PFSK-1 (cell line): Measurements from ENCODE around the gene ANO10.

ENCODE experiments used
- FOXP2 ChIP-seq: optimal IDR thresholded peaks from 2 replicates; pipeline ENCODE3; 2011; ENCODE audit warnings: borderline replicate concordance, control low read depth, inconsistent platforms; ENCODE audit not compliant: insufficient read depth; ENCODE audit errors: extremely low read length, extremely low read depth
- POLR2AphosphoS5 ChIP-seq: IDR thresholded peaks from 2 replicates; pipeline ENCODE4 v1.6.1; 2012; ENCODE audit warnings: low read depth, mild to moderate bottlenecking, control low read depth, low read length, moderate library complexity
- SIN3A ChIP-seq: IDR thresholded peaks from 2 replicates; pipeline ENCODE4 v1.6.1; 2012; ENCODE audit warnings: mild to moderate bottlenecking, low read length, moderate library complexity, borderline replicate concordance; ENCODE audit not compliant: insufficient read depth
- TAF1 ChIP-seq: IDR thresholded peaks from 2 replicates; pipeline ENCODE4 v1.6.1; 2012; ENCODE audit warnings: low read length, control low read depth, borderline replicate concordance; ENCODE audit not compliant: insufficient read depth
- TF ChIP-seq, protein P1 (sequence below), 2 experiments: IDR thresholded peaks; 2 replicates each; pipeline versions ENCODE4 v1.6.1 to v1.8.0; 2011 to 2012; ENCODE audit warnings: low read depth in 2 of 2, low read length in 2 of 2, control low read depth in 1 of 2, inconsistent platforms in 1 of 2, mild to moderate bottlenecking in 1 of 2, moderate library complexity in 1 of 2; ENCODE audit not compliant: insufficient read depth in 1 of 2

Gene ANO10

DNA sequence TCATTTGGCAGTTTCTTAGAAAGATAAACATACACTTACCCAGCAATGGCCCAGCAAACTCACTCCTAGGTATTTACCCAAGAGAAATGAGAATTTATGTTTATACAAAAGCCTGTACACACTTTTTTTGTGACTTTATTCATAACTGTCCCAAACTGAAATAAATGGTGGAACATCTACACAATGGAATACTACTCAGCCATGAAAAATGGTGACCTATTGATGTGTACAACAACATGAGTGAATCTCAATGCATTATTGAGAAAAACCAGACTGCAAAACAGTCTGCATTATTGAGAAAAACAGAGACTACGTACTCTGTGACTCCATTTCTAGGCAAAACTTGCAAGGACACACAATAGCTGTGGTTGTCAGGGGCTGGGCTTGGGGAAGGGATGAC, 298.3 kb downstream of the ANO10 start:
- TF ChIP-seq, protein P1, sequence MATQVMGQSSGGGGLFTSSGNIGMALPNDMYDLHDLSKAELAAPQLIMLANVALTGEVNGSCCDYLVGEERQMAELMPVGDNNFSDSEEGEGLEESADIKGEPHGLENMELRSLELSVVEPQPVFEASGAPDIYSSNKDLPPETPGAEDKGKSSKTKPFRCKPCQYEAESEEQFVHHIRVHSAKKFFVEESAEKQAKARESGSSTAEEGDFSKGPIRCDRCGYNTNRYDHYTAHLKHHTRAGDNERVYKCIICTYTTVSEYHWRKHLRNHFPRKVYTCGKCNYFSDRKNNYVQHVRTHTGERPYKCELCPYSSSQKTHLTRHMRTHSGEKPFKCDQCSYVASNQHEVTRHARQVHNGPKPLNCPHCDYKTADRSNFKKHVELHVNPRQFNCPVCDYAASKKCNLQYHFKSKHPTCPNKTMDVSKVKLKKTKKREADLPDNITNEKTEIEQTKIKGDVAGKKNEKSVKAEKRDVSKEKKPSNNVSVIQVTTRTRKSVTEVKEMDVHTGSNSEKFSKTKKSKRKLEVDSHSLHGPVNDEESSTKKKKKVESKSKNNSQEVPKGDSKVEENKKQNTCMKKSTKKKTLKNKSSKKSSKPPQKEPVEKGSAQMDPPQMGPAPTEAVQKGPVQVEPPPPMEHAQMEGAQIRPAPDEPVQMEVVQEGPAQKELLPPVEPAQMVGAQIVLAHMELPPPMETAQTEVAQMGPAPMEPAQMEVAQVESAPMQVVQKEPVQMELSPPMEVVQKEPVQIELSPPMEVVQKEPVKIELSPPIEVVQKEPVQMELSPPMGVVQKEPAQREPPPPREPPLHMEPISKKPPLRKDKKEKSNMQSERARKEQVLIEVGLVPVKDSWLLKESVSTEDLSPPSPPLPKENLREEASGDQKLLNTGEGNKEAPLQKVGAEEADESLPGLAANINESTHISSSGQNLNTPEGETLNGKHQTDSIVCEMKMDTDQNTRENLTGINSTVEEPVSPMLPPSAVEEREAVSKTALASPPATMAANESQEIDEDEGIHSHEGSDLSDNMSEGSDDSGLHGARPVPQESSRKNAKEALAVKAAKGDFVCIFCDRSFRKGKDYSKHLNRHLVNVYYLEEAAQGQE (IDR thresholded peaks at IDR 0.05; ENCODE audit: insufficient read depth in 1 of 2, low read depth in 2 of 2, low read length in 2 of 2), result no peak

DNA sequence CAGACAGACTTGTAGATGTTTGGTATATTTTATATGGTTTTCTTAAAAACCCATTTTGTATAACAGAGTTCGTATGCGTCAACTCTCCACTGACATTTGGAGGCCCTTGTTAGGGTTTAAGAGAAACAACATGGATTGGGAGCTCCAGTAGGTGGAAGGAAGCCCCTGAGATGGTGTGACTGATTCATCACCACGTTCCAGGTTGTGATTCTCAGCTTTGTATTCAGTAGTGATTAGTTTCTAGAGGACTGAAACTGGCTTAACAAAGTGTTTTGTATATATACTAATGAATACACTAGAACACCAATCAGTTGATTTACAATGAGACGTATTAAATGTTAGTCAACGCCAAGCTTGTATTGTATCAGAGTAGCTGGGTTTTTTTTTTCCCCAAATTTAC, 301.5 kb downstream of the ANO10 start:
- TF ChIP-seq TAF1 (no peak), SIN3A (no peak), FOXP2 (no peak), POLR2AphosphoS5 (no peak)
- TF ChIP-seq, protein P1 (IDR thresholded peaks at IDR 0.05; ENCODE audit: insufficient read depth in 1 of 2, low read depth in 2 of 2, low read length in 2 of 2), result no peak

DNA sequence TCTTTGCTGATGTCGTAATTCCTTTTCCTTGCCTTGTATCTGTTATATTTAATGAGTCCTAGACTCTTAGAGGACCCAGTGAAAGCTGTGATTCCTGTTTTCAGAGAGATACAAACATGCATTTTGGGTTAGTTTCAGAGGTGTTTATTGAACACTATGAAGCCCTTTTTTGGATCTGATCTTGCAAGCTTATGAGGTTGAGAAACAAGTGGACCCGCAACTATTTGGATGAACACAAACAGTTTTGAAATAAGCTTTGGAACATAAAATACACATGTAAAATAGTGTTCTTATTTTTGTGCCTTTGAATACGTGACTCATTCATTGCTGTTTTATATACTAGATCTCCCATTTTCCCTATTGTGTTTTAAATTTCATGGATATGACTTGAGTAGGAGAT, 302.0 kb downstream of the ANO10 start:
- TF ChIP-seq TAF1 (no peak), POLR2AphosphoS5 (no peak)

DNA sequence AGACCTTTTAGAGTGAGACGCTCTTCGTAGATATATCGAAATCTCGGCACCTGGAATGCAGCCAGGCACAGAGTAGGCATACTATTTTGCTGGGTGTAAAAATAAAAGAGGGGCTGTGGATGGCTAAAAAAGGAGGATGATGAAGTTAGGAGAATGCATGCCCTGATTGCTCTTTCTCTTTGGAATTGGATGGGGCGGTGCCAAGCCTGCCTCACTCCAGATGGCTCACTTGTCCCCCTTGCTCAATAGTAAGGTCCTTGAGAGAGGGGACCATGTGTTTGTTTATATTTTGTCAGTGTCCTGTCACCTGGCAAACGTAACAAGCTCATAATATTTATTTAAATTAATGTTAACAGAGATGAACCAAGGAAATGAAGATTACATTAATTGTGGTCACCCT, 302.4 kb downstream of the ANO10 start:
- TF ChIP-seq FOXP2 (no peak), POLR2AphosphoS5 (no peak), TAF1 (no peak), SIN3A (no peak)
- TF ChIP-seq, protein P1 (IDR thresholded peaks at IDR 0.05; ENCODE audit: insufficient read depth in 1 of 2, low read depth in 2 of 2, low read length in 2 of 2), result no peak

DNA sequence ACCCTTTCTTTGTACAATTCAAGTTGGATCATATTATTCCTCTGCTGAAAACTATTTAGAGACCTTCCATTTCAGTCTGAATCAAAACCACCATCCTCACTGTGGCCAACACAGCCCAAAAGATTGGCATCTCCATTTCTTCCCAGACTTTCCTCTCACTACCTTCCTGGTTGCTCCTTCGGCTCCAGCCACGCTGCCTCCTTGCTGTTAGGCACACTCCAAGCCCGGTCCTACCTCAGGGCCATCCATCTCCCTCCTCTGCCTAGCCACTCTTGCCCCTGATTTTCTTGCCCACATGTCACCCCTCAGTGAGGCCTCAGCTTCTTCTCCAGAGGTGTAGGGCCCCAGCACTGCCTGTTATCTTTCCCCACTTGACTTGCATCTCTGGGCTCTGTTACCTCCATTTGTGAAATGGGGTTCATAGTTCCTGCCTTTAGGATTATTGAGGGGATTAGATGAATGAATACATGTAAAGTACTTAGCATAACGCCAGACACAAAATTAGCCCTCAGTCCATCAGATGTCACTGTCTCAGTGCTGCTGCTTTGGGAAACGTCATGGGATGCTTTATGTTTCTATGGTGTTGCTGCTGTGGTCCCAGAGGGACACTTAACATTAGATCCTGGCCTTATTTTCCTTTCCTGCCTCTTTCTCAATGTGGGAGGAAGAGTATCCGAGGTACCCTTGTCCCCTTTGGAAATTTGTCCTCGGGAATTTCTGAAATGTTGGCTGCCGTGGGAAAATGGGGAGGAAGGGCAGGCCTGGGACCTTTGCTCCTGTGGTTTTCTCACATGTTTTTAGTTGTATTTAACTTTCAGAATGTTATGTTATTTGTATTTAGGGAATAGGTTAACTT, 304.1 kb downstream of the ANO10 start:
- TF ChIP-seq, protein P1 (IDR thresholded peaks at IDR 0.05; ENCODE audit: insufficient read depth in 1 of 2, low read depth in 2 of 2, low read length in 2 of 2), result no peak
- TF ChIP-seq FOXP2, result no peak
- no peak for TF ChIP-seq POLR2AphosphoS5
- TF ChIP-seq SIN3A, result no peak
- TF ChIP-seq TAF1, result no peak
